HG03469 (cell line): ENCODE measurements around the gene CPT1C.

Source experiments
- ATAC-seq: cut with Tn5 transposase; IDR thresholded peaks from one replicate; pipeline ENCODE4 v1.9.1; 2021; ENCODE audit warnings: mild to moderate bottlenecking, moderate library complexity, moderate number of reproducible peaks; ENCODE audit not compliant: unreplicated experiment

CPT1C gene

GRCh38 chr19:49660338-49660961 is 30.5 kb upstream of the CPT1C start:
- ATAC-seq = no peak

GRCh38 chr19:49662011-49662410 is 28.9 kb upstream of the CPT1C start:
- ATAC-seq = no peak

GRCh38 chr19:49663224-49663623 is 27.7 kb upstream of the CPT1C start:
- no peak for ATAC-seq

GRCh38 chr19:49664171-49665035 is 26.5 kb upstream of the CPT1C start:
- no peak for ATAC-seq

- no peak for ATAC-seq
These were observed 25.9 kb upstream of the CPT1C start for GRCh38 chr19:49665036-49665350.

- ATAC-seq = peak; percentile 61
These were observed 25.4 kb upstream of the CPT1C start, which contains the start of the genes BCL2L12 and IRF3 for GRCh38 chr19:49665351-49666119. BCL2L12 (plus strand) TSS chr19:49665933; CDS start chr19:49666693, 760 bp downstream. IRF3 (minus strand) TSS chr19:49665857; CDS start chr19:49664838, 1,019 bp downstream.

GRCh38 chr19:49666120-49666444 is 24.8 kb upstream of the CPT1C start:
- ATAC-seq = no peak

GRCh38 chr19:49667473-49667872 is 23.4 kb upstream of the CPT1C start:
- ATAC-seq = no peak

GRCh38 chr19:49669516-49669915 is 21.4 kb upstream of the CPT1C start:
- ATAC-seq = no peak

- ATAC-seq = no peak
These were observed 18.6 kb upstream of the CPT1C start for GRCh38 chr19:49672131-49672919.

GRCh38 chr19:49676136-49676783 is 14.7 kb upstream of the CPT1C start:
- peak; percentile 45 for ATAC-seq

- ATAC-seq = no peak
These were observed 14.1 kb upstream of the CPT1C start for GRCh38 chr19:49676784-49677230.

GRCh38 chr19:49677231-49677900 is 13.6 kb upstream of the CPT1C start, which contains the start of gene PRMT1:
PRMT1 (plus strand) TSS chr19:49677271; CDS start chr19:49677281, 10 bp downstream.
- no peak for ATAC-seq

- ATAC-seq = no peak
These were observed 12.8 kb upstream of the CPT1C start for GRCh38 chr19:49677901-49678674.

GRCh38 chr19:49678985-49679770 is 11.7 kb upstream of the CPT1C start:
- ATAC-seq = no peak

GRCh38 chr19:49679771-49680413 is 11.0 kb upstream of the CPT1C start:
- no peak for ATAC-seq
